ENCODE data around the gene HNRNPUL1. TPM values are rescaled to one million over a fixed set of nuclear protein-coding genes. Genes with fewer than 3 reads are reported as not detected.

Gene HNRNPUL1
- total and polyA plus RNA-seq, 2 experiments from 2014 or later, result 204 to 207 TPM

GRCh38 chr19:41273076-41273475, 8.9 kb downstream of the HNRNPUL1 start:
- Mint-ChIP-seq H3K4me3 (no peak overlapping the region), H3K36me3 (ENCODE audit: low read depth) (peaks cover 97% of the 10 kb centered on the region), H3K27me3 (ENCODE audit: insufficient read depth, low read depth, poor library complexity) (peaks cover 2% of the 10 kb centered on the region), H3K4me1 (no peaks in the 10 kb centered on the region), H3K27ac (no peak overlapping the region), H3K9me3 (no peaks in the 10 kb centered on the region; the same call in 2 of the 3 replicates)
- Histone ChIP-seq H3K27ac (ENCODE audit: low read depth) (no peak overlapping the region), H3K4me3 (no peak overlapping the region), H3K4me2 (no peak overlapping the region), H3K4me1 (ENCODE audit: insufficient read depth) (no peaks in the 10 kb centered on the region), H3K9me2 (ENCODE audit: insufficient read depth) (no peaks in the 10 kb centered on the region), H2AFZ (no peak overlapping the region), H3K27me3 (ENCODE audit: insufficient read depth) (no peaks in the 10 kb centered on the region), H3K36me3 (ENCODE audit: insufficient read depth) (peaks cover 97% of the 10 kb centered on the region), H3F3A (replicated peaks; ENCODE audit: low read depth) (peaks cover 55% of the 10 kb centered on the region), H3K79me2 (replicated peaks; ENCODE audit: insufficient read depth) (peaks cover 29% of the 10 kb centered on the region), H4K20me1 (replicated peaks; ENCODE audit: insufficient read depth) (peaks cover 50% of the 10 kb centered on the region)
- no peak for ATAC-seq
- TF ChIP-seq EZH2 (IDR thresholded peaks at IDR 0.05; ENCODE audit: low read depth, unreplicated experiment) (no peak), STAT1 (IDR thresholded peaks at IDR 0.05; ENCODE audit: unreplicated experiment) (no peak), EZH2phosphoT487 (IDR thresholded peaks at IDR 0.05; ENCODE audit: unreplicated experiment) (no peak), ZNF114 (CRISPR knock-in tag; IDR thresholded peaks at IDR 0.05) (no peak), JUNB (IDR thresholded peaks at IDR 0.05; ENCODE audit: unreplicated experiment) (no peak), CREB1 (CRISPR knock-in tag; IDR thresholded peaks at IDR 0.05; ENCODE audit: low read depth) (no peak), ZNF331 (CRISPR knock-in tag; IDR thresholded peaks at IDR 0.05; ENCODE audit: low read depth) (no peak), ZNF462 (CRISPR knock-in tag; IDR thresholded peaks at IDR 0.05) (no peak), NANOG (IDR thresholded peaks at IDR 0.05; ENCODE audit: borderline replicate concordance) (no peak), POLR2AphosphoS5 (IDR thresholded peaks at IDR 0.05; ENCODE audit: low read depth) (no peak)
- TF ChIP-seq, protein P1, sequence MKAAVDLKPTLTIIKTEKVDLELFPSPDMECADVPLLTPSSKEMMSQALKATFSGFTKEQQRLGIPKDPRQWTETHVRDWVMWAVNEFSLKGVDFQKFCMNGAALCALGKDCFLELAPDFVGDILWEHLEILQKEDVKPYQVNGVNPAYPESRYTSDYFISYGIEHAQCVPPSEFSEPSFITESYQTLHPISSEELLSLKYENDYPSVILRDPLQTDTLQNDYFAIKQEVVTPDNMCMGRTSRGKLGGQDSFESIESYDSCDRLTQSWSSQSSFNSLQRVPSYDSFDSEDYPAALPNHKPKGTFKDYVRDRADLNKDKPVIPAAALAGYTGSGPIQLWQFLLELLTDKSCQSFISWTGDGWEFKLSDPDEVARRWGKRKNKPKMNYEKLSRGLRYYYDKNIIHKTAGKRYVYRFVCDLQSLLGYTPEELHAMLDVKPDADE (IDR thresholded peaks at IDR 0.05), result no peak
- TF ChIP-seq, protein P2, sequence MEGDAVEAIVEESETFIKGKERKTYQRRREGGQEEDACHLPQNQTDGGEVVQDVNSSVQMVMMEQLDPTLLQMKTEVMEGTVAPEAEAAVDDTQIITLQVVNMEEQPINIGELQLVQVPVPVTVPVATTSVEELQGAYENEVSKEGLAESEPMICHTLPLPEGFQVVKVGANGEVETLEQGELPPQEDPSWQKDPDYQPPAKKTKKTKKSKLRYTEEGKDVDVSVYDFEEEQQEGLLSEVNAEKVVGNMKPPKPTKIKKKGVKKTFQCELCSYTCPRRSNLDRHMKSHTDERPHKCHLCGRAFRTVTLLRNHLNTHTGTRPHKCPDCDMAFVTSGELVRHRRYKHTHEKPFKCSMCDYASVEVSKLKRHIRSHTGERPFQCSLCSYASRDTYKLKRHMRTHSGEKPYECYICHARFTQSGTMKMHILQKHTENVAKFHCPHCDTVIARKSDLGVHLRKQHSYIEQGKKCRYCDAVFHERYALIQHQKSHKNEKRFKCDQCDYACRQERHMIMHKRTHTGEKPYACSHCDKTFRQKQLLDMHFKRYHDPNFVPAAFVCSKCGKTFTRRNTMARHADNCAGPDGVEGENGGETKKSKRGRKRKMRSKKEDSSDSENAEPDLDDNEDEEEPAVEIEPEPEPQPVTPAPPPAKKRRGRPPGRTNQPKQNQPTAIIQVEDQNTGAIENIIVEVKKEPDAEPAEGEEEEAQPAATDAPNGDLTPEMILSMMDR (conservative IDR thresholded peaks at IDR 0.05; ENCODE audit: low read depth in 2 of 2), result no peak
- TF ChIP-seq, protein P3, sequence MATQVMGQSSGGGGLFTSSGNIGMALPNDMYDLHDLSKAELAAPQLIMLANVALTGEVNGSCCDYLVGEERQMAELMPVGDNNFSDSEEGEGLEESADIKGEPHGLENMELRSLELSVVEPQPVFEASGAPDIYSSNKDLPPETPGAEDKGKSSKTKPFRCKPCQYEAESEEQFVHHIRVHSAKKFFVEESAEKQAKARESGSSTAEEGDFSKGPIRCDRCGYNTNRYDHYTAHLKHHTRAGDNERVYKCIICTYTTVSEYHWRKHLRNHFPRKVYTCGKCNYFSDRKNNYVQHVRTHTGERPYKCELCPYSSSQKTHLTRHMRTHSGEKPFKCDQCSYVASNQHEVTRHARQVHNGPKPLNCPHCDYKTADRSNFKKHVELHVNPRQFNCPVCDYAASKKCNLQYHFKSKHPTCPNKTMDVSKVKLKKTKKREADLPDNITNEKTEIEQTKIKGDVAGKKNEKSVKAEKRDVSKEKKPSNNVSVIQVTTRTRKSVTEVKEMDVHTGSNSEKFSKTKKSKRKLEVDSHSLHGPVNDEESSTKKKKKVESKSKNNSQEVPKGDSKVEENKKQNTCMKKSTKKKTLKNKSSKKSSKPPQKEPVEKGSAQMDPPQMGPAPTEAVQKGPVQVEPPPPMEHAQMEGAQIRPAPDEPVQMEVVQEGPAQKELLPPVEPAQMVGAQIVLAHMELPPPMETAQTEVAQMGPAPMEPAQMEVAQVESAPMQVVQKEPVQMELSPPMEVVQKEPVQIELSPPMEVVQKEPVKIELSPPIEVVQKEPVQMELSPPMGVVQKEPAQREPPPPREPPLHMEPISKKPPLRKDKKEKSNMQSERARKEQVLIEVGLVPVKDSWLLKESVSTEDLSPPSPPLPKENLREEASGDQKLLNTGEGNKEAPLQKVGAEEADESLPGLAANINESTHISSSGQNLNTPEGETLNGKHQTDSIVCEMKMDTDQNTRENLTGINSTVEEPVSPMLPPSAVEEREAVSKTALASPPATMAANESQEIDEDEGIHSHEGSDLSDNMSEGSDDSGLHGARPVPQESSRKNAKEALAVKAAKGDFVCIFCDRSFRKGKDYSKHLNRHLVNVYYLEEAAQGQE (IDR thresholded peaks at IDR 0.05; ENCODE audit: unreplicated experiment), result no peak
- DNase-seq (ENCODE audit: low spot score), result no peak
